ENCODE results near the gene ASCL2. TPM values are rescaled to one million over a fixed set of nuclear protein-coding genes. Genes with fewer than 3 reads are reported as not detected.

ASCL2 gene
- total RNA-seq, 1 experiment from 2014 or later = not detected

DNA sequence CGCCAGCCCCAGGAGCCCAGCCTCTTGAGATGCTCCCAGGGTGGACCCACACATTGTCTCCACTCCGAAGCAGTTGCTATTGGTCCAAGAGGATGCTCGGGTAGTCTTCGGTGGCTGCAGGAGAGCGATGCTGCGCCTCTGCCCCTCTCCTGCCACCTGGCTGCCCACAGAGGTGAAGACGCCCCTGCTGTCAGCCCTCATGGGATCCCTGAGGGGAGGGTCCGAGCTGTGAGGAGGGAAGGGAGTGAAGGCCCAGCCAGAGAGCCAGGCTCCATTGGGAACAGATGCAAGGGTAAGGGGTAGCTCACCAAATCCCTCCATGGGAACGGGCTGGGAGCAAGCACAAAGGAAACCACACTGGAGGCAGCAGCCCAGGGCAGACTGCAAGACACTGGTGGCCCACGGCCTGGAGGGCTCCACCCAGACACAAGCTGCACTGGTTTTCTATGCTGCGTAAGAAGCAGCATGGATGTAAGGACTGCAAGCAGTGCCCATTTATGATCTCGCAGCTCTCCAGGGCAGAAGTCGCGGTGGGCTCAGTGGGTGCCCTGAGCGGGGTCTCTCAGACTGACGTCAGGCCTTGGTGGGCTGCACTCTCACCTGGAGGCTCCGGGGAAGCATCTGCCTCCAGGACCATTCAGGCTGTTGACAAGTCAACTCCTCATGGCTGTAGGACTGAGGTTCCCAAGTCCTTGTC, 47.1 kb upstream of the ASCL2 start:
- Mint-ChIP-seq H3K9me3 (ENCODE audit: unreplicated experiment) (no peaks in the 10 kb centered on the region), H3K4me3 (ENCODE audit: unreplicated experiment) (no peak overlapping the region), H3K36me3 (ENCODE audit: insufficient read depth, unreplicated experiment) (no peaks in the 10 kb centered on the region), H3K27me3 (ENCODE audit: insufficient read depth, unreplicated experiment) (no peaks in the 10 kb centered on the region), H3K27ac (ENCODE audit: low read depth, unreplicated experiment) (no peak overlapping the region), H3K4me1 (ENCODE audit: insufficient read depth, unreplicated experiment) (no peaks in the 10 kb centered on the region)
- POLR2A ChIA-PET = no interaction called here
- no peak for DNase-seq (ENCODE audit: unreplicated experiment)
- CTCF ChIA-PET = interaction anchor here (1.0 to 5.4 kb wide), 3 partner anchors 11 to 102 kb away, joined by 3 to 38 read pairs (median 17); no protein-coding TSS in a partner anchor
- no peak for TF ChIP-seq CTCF (IDR thresholded peaks at IDR 0.05; ENCODE audit: unreplicated experiment)
- BruUV-seq (replicated peaks) = no TSS peak
- intact Hi-C loops (cut with micrococcal nuclease) = no loop called here

DNA sequence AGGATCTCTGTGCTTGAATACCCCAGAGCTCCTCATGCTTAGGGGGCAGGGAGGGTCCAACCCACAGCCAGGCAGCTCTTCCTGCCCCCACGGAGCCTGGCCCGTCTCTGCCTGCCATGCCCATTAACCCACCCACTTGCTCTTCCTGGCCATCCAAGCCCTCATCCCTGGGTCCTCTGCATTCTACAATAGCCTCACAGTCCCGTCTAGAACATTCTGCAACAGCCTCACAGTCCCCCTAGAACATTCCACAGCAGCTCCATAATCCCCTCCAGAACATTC, 46.5 kb upstream of the ASCL2 start:
- no peaks in the 10 kb centered on the region for H3K4me1 Mint-ChIP-seq (ENCODE audit: insufficient read depth, unreplicated experiment)
- no peak overlapping the region for H3K27ac Mint-ChIP-seq (ENCODE audit: low read depth, unreplicated experiment)
- H3K27me3 Mint-ChIP-seq (ENCODE audit: insufficient read depth, unreplicated experiment) = no peaks in the 10 kb centered on the region
- DNase-seq (ENCODE audit: unreplicated experiment) = no peak
- no peak for TF ChIP-seq CTCF (IDR thresholded peaks at IDR 0.05; ENCODE audit: unreplicated experiment)
- ChIA-PET POLR2A (no interaction called here), CTCF (interaction anchor here (2.8 to 5.4 kb wide), 2 partner anchors 12 to 103 kb away, joined by 17 to 38 read pairs; no protein-coding TSS in a partner anchor)
- no peaks in the 10 kb centered on the region for H3K36me3 Mint-ChIP-seq (ENCODE audit: insufficient read depth, unreplicated experiment)
- intact Hi-C loops (cut with micrococcal nuclease) = no loop called here
- H3K4me3 Mint-ChIP-seq (ENCODE audit: unreplicated experiment) = no peak overlapping the region
- BruUV-seq (replicated peaks) = no TSS peak
- H3K9me3 Mint-ChIP-seq (ENCODE audit: unreplicated experiment) = no peaks in the 10 kb centered on the region

- Mint-ChIP-seq H3K36me3 (ENCODE audit: insufficient read depth, unreplicated experiment) (no peaks in the 10 kb centered on the region), H3K9me3 (ENCODE audit: unreplicated experiment) (no peaks in the 10 kb centered on the region), H3K27ac (ENCODE audit: low read depth, unreplicated experiment) (no peak overlapping the region), H3K4me3 (ENCODE audit: unreplicated experiment) (no peak overlapping the region), H3K4me1 (ENCODE audit: insufficient read depth, unreplicated experiment) (no peaks in the 10 kb centered on the region), H3K27me3 (ENCODE audit: insufficient read depth, unreplicated experiment) (no peaks in the 10 kb centered on the region)
- no TSS peak for BruUV-seq (replicated peaks)
- TF ChIP-seq CTCF (IDR thresholded peaks at IDR 0.05; ENCODE audit: unreplicated experiment) = no peak
- ChIA-PET CTCF (interaction anchor here (0.6 to 5.4 kb wide), 3 partner anchors 11 to 104 kb away, joined by 3 to 38 read pairs (median 17); no protein-coding TSS in a partner anchor), POLR2A (no interaction called here)
- no peak for DNase-seq (ENCODE audit: unreplicated experiment)
- intact Hi-C loops (cut with micrococcal nuclease) = no loop called here
These were observed 46.0 kb upstream of the ASCL2 start for GRCh38 chr11:2316169-2316962.

DNA sequence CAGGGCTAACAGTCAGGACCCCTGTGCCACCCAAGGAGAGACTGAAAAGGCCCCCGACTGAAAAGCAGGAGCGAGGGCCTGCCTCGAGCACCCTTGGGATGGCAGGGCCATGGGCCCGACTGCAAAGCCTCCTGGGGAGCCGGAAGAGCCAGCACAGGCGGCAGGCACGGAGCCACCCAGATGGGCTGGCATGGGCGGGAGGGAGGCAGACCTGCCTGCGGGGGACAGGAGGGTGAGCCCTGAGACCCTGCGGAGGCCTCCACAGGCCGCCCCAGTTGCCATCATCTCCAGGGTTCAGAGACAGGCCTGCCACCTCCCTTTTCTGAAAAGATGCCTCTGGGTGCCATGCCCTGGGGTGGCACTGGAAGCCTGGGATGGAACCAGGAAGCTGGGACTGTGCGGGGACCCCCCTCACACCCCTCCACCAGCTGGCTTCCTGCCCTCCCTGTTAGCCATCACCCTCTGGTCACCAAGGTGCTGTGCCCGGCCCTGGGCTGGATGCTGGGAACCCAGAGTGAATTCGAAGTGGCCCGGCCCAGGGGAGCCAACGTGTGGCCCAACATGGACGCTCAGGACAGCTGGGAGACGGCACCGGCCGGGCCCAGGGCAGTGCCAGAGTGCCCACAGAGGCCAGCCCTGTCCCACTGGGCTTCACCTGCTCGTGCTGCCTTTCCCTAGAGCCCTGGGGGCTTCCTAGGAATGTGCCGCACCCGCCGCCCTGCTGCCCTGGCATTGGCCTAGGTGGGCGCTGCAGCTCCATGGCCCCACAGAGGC, 45.2 kb upstream of the ASCL2 start:
- BruUV-seq (replicated peaks) = no TSS peak

More for the DNA sequence above, 45.2 kb upstream of the ASCL2 start:
- no peaks in the 10 kb centered on the region for H3K4me1 Mint-ChIP-seq (ENCODE audit: insufficient read depth, unreplicated experiment)
- no peaks in the 10 kb centered on the region for H3K36me3 Mint-ChIP-seq (ENCODE audit: insufficient read depth, unreplicated experiment)
- H3K27me3 Mint-ChIP-seq (ENCODE audit: insufficient read depth, unreplicated experiment) = no peaks in the 10 kb centered on the region
- intact Hi-C loops (cut with micrococcal nuclease) = no loop called here
- DNase-seq (ENCODE audit: unreplicated experiment) = no peak
- H3K27ac Mint-ChIP-seq (ENCODE audit: low read depth, unreplicated experiment) = no peak overlapping the region
- POLR2A ChIA-PET = no interaction called here
- H3K9me3 Mint-ChIP-seq (ENCODE audit: unreplicated experiment) = no peaks in the 10 kb centered on the region
- CTCF ChIA-PET = interaction anchor here (0.6 to 2.8 kb wide), 2 partner anchors 11 to 105 kb away, joined by 3 to 17 read pairs; no protein-coding TSS in a partner anchor
- no peak overlapping the region for H3K4me3 Mint-ChIP-seq (ENCODE audit: unreplicated experiment)
- TF ChIP-seq CTCF (IDR thresholded peaks at IDR 0.05; ENCODE audit: unreplicated experiment) = no peak

Measured in MCF 10A (cell line).